Activated CD8-positive, alpha-beta T cell treated with anti-CD3 and anti-CD28 coated beads for 36 hours (primary cell): ENCODE results near the gene CATSPER1. TPM values are rescaled to one million over a fixed set of nuclear protein-coding genes. Genes with fewer than 3 reads are reported as not detected.

Source experiments
- ATAC-seq: fragments of 200-7000 bp; cut with Tn5 transposase; one replicate; pipeline ENCODE4 v1.10.0; 2021; ENCODE audit warnings: mild to moderate bottlenecking, moderate library complexity
- CTCF ChIA-PET: fragments of 350-600 bp; sonication (Branson Sonifier 250); formaldehyde crosslinking; loops from one replicate; lab custom pipeline; 2021; ENCODE audit warnings: antibody characterized with exemption; lab: Charles Lee
- POLR2A ChIA-PET: fragments of 350-600 bp; sonication (Branson Sonifier 250); formaldehyde crosslinking; loops from one replicate; lab custom pipeline; 2021; ENCODE audit warnings: antibody characterized with exemption; lab: Charles Lee
- DNase-seq: peaks from one replicate; pipeline ENCODE4 v3.0.0-alpha.2; 2020
- H3K27ac Mint-ChIP-seq: one replicate; pipeline ENCODE4 v1.8.0; 2021; ENCODE audit warnings: mild to moderate bottlenecking, mixed read lengths
- H3K27me3 Mint-ChIP-seq: one replicate; pipeline ENCODE4 v1.8.0; 2021; ENCODE audit warnings: mixed read lengths
- H3K36me3 Mint-ChIP-seq: one replicate; pipeline ENCODE4 v1.8.0; 2021; ENCODE audit warnings: low read depth, mixed read lengths
- H3K4me1 Mint-ChIP-seq: one replicate; pipeline ENCODE4 v1.8.0; 2021; ENCODE audit warnings: low read depth, mixed read lengths
- H3K4me3 Mint-ChIP-seq: one replicate; pipeline ENCODE4 v1.8.0; 2021; ENCODE audit warnings: mild to moderate bottlenecking, moderate library complexity, mixed read lengths
- H3K9me3 Mint-ChIP-seq: one replicate; pipeline ENCODE4 v1.8.0; 2021; ENCODE audit warnings: mixed read lengths
- CTCF ChIP-seq: fragments of 200-600 bp; IDR thresholded peaks from one replicate; pipeline ENCODE4 v1.8.0; 2022; ENCODE audit warnings: antibody characterized with exemption, mild to moderate bottlenecking
- intact Hi-C: fragments of 100-400 bp; cut with micrococcal nuclease; formaldehyde crosslinking; loops from one replicate; pipeline ENCODE4 v1.10.0; 2022
- total RNA-seq, 2 experiments: library from RNA; stranded (reverse); gene quantifications; one replicate each; pipeline ENCODE4 v1.2.3, GENCODE V29; 2021

CATSPER1 gene
- total RNA-seq, 2 experiments from 2014 or later = not detected

DNA sequence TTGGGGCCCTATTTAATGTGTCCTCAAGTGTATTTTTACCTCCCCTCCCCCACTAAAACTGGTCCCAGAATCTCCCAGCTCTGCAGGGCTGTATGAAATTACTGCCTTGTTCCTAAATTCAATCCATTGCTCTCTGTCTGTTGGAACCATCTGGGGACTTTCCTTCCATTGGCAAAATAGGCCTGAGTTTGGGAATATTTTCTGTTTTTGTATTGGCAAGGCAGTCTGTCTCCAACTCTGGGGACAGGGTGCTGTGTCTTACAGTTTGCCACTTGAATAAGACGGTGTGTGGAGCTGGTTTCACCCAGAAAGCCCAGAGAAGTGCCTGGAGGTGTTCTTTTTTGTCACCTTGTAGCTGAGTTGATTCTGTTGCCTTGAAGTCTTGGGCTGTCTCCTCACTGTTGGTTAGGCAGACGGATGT, 45.1 kb upstream of the CATSPER1 start:
- H3K9me3 Mint-ChIP-seq = no peaks in the 10 kb centered on the region
- ATAC-seq (no peak), DNase-seq (peak; percentile 42)
- peaks cover 64% of the 10 kb centered on the region for H3K36me3 Mint-ChIP-seq
- H3K4me1 Mint-ChIP-seq = peaks cover 60% of the 10 kb centered on the region
- H3K27me3 Mint-ChIP-seq = no peaks in the 10 kb centered on the region
- H3K4me3 Mint-ChIP-seq = peak overlapping the region; percentile 81
- POLR2A ChIA-PET = interaction anchor here (0.8 to 11.1 kb wide), 11 partner anchors 9 to 546 kb away, joined by 3 to 131 read pairs (median 5); partner anchors contain the start of gene SF3B2
- peak overlapping the region; percentile 89 for H3K27ac Mint-ChIP-seq
- TF ChIP-seq CTCF = no peak
- intact Hi-C loops = no loop called here
- CTCF ChIA-PET = interaction anchor here (1.1 to 10.2 kb wide), 7 partner anchors 10 to 187 kb away, joined by 3 to 133 read pairs (median 59); partner anchors contain the start of gene SF3B2

DNA sequence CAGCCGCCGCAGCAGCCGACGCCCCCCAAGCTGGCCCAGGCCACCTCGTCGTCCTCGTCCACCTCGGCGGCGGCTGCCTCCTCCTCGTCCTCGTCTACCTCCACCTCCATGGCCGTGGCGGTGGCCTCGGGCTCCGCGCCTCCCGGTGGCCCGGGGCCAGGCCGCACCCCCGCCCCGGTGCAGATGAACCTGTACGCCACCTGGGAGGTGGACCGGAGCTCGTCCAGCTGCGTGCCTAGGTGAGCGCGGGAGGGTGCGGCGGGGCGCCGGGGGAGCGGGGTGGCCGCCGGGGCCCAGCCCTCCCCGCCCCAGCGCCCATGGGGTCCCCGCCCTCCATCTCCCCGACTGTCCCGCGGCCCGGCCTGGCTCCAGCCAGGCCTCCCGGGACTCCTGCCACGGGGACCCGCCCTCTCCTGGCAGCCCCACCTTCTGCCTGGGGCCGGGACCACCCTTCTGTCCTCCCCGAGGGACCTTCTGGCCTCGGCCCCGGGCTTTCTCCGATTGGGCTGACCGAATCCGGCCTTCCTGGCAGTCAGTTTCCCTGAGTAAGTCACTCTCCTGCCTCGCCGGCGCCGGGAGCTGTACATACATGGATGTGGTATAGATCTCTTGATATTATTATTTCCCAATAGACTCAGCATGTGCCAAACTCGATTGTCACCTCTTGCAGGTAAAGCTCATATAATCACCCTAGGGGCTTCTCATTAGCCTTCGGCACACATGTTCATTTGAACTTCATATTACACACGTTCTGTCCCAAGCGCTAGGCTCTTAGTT, 44.5 kb upstream of the CATSPER1 start:
- H3K36me3 Mint-ChIP-seq = peaks cover 66% of the 10 kb centered on the region
- no peaks in the 10 kb centered on the region for H3K9me3 Mint-ChIP-seq
- intact Hi-C loops = no loop called here
- peak; percentile 35 for DNase-seq
- peaks cover 60% of the 10 kb centered on the region for H3K4me1 Mint-ChIP-seq
- no peak for TF ChIP-seq CTCF
- ChIA-PET CTCF (interaction anchor here (1.1 to 10.2 kb wide), 8 partner anchors 10 to 186 kb away, joined by 3 to 133 read pairs (median 34); partner anchors contain the start of gene SF3B2), POLR2A (interaction anchor here (0.5 to 11.1 kb wide), 11 partner anchors 10 to 546 kb away, joined by 3 to 131 read pairs (median 5); partner anchors contain the start of gene SF3B2)
- H3K27me3 Mint-ChIP-seq = no peaks in the 10 kb centered on the region
- peak overlapping the region; percentile 81 for H3K4me3 Mint-ChIP-seq
- H3K27ac Mint-ChIP-seq = peak overlapping the region; percentile 89
- ATAC-seq = no peak

DNA sequence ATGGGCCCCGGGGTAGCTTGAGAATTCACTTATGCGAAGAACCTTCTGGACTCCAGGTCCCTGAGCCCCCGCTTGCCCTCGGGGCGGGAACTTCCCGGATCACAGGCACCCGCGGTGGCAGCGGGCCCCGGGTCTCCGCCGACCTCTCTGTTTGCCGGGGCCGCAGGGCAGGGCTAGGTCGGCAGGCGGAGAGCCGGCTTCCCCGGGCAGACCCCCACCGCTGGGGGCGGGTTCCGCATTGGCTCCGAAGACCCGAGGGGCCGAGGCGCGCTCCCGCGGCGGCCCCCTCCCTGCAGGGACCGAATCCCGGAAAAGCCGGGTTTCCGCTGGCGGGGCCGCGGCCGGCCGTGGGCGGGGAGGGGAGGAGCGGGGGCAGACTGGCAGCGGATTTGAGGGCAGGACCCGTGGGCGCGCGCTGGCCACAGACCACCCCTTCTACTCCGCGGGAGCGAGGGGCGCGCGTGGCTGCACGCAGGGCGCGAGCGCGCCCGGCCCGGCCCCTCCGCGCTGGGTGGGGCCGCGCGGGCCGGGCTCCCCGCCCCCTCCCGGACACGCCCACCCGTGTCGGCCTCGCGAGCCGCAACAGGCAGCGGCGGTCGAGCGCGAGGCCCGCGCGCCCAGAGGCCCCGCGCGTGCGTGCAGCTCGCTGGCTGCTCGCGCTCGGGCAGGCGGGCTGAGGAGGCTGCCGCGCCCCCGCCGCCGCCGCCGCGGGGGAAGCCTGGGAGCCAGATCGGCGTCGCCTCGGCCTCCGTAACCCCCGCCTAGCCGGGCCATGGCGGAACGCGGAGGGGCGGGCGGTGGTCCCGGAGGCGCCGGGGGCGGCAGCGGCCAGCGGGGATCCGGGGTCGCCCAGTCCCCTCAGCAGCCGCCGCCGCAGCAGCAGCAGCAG, 43.7 kb upstream of the CATSPER1 start, which contains the start of gene PACS1:
TSS of gene PACS1 (plus strand) at position 558 of the 889 bp plus-strand sequence. CDS start at position 773, 215 bp downstream.
- Mint-ChIP-seq H3K27me3 (no peaks in the 10 kb centered on the region), H3K4me1 (peaks cover 63% of the 10 kb centered on the region), H3K9me3 (no peaks in the 10 kb centered on the region), H3K27ac (peak within 1 kb of the TSS; percentile 95), H3K4me3 (peak within 1 kb of the TSS; percentile 81), H3K36me3 (peaks cover 69% of the 10 kb centered on the region)
- ChIA-PET POLR2A (interaction anchor here (0.8 to 11.1 kb wide), 9 partner anchors 11 to 96 kb away, joined by 3 to 131 read pairs (median 3); partner anchors contain the start of gene SF3B2), CTCF (interaction anchor here (1.1 to 10.2 kb wide), 17 partner anchors 11 to 180 kb away, joined by 3 to 133 read pairs (median 9); partner anchors contain the start of gene SF3B2)
- intact Hi-C loops = loop anchor here (2.0 kb wide), 1 partner anchor 57 kb away; no protein-coding TSS in a partner anchor
- ATAC-seq (peak; percentile 63), DNase-seq (peak; percentile 80)
- TF ChIP-seq CTCF = no peak

DNA sequence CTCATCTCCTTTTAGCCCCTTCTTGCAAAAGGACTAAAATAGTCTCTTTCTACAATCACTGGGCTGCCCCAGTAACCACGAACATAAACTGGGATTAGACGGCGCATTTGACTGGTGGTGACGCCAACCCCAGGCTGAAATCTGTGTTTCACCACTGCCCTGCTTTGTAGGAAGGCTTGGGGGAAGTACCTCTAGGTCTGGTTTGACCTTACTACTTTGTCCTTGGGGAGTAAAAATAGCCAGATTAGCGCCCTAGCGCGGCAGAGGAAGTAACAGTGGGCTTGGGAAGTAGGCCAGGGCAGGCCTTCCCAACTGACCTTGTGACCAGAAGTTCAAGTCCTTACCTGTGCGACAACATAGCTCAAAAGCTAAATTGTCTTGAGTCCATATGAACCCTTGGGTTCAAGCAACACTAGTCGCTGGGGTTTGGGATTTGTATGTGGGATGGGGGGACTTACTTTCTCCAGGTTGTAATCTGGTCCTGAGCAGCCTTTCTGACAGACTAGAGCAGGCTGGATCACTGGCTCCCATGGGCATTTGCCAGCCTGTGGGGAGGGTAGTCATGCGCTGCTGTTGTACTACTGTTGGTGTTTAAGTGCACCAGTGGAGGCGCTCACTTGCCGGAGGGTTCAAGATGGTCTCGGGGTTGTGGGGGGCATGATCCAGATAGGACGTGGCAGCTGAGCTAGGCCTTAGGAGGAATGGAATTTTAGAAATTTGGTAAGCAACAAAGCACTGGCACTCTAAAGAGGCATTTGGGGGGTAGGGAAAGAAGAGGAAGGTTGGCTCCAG, 42.8 kb upstream of the CATSPER1 start:
- H3K27me3 Mint-ChIP-seq = no peaks in the 10 kb centered on the region
- TF ChIP-seq CTCF = no peak
- peak; percentile 67 for DNase-seq
- POLR2A ChIA-PET = interaction anchor here (0.6 to 11.1 kb wide), 9 partner anchors 11 to 184 kb away, joined by 3 to 131 read pairs (median 4); partner anchors contain the start of gene SF3B2
- intact Hi-C loops = loop anchor here (2.0 kb wide), 1 partner anchor 58 kb away; no protein-coding TSS in a partner anchor
- CTCF ChIA-PET = interaction anchor here (0.6 to 10.2 kb wide), 30 partner anchors 10 to 582 kb away, joined by 3 to 133 read pairs (median 6); partner anchors contain the start of gene SF3B2
- H3K4me3 Mint-ChIP-seq = peak overlapping the region; percentile 75
- H3K27ac Mint-ChIP-seq = peak overlapping the region; percentile 95
- H3K36me3 Mint-ChIP-seq = peaks cover 70% of the 10 kb centered on the region
- ATAC-seq = peak; percentile 37
- no peaks in the 10 kb centered on the region for H3K9me3 Mint-ChIP-seq
- H3K4me1 Mint-ChIP-seq = peaks cover 60% of the 10 kb centered on the region
